ENCODE measurements around the gene FAM72B.
"Not testable (repeated sequence)": the region's sequence is repeated elsewhere in the genome, so short reads cannot be mapped to it uniquely, and the experiment has no call there.

Gene FAM72B

DNA sequence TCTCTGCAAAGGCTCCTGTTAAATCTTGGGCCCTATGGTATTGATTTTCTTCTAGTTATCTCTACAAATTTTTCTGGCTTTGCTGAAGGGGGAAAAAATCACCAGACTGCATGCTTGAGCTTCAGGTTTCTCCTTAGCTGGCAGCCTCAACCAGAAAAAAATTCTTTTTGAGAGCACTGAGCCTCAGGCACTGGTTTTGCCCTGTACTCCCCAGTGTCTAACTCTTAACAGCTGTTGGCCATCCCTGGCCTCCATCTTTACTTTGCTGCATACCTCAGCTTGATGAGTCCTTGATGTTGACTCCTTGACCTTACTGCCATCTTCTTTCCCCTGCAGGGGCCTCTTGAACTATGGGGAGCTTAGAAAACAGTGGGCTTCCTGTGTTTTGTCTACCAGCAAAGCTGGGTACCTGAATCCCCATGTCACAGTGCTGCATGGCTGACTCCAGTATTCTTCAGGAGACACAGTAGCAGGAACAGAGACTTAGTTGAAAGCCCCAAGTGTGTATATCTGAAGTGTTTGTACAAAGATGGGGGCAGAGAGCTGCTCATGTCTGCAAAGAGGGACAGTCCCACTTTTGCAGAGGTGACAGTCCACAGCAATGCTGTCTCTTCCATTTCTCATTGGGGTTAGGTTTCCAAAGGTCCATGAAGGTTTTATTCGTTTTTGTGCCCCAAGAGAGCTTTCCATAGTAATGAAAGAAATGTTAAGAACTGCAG is 31.7 kb upstream of the FAM72B start:
- H3K27ac ChIP-seq (ENCODE audit: low read depth, low read length); H3K36me3 ChIP-seq (ENCODE audit: control insufficient read depth in 5 of 5, insufficient read depth in 5 of 5, low read length in 5 of 5); H3K9ac ChIP-seq (ENCODE audit: low read length in 5 of 5); H3K4me1 ChIP-seq (ENCODE audit: control insufficient read depth in 5 of 5, insufficient read depth in 5 of 5, low read length in 5 of 5); H3K4me3 ChIP-seq (ENCODE audit: low read depth in 1 of 5, low read length in 5 of 5); H3K27me3 ChIP-seq (ENCODE audit: control insufficient read depth in 5 of 5, insufficient read depth in 4 of 5, low read length in 5 of 5); H3K9me3 ChIP-seq (ENCODE audit: control insufficient read depth in 5 of 5, low read length in 5 of 5): not testable (repeated sequence)

DNA sequence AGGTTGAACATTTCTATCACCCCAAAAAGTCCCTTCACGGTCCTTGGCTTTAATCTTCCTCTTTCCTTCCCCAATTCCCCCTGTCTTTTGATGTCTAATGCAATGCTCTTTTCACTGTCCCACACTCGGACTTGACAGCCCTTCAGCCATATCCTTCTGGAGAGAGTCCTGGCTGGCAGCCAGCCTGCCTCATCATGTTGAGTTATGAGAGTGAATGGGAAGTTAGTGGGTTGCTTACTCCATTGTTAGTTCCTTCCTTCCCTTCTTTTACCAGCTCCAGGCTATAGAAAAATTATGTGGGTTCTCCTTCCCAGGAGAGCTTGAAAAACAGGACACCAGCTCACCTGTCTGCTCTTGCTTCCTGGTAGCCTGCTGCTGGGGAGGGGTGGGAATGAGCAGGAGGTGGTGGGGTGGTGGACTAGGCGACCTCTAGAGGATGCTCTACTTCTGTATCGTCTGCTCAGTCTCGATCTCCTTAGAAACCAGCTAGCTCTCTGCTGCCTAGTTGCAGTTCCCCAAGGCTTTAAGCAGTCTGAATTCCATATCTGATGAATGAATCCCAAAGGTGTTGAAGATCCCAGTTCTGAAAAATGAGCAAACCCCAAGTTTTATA is 30.5 kb upstream of the FAM72B start:
- H3K27ac ChIP-seq (ENCODE audit: low read depth, low read length); H3K4me1 ChIP-seq (ENCODE audit: control insufficient read depth in 5 of 5, insufficient read depth in 5 of 5, low read length in 5 of 5); H3K27me3 ChIP-seq (ENCODE audit: control insufficient read depth in 5 of 5, insufficient read depth in 4 of 5, low read length in 5 of 5); H3K36me3 ChIP-seq (ENCODE audit: control insufficient read depth in 5 of 5, insufficient read depth in 5 of 5, low read length in 5 of 5); H3K9ac ChIP-seq (ENCODE audit: low read length in 5 of 5); H3K4me3 ChIP-seq (ENCODE audit: low read depth in 1 of 5, low read length in 5 of 5); H3K9me3 ChIP-seq (ENCODE audit: control insufficient read depth in 5 of 5, low read length in 5 of 5): not testable (repeated sequence)

GRCh38 chr1:121213491-121213890 is 29.4 kb upstream of the FAM72B start:
- H3K27me3 ChIP-seq (ENCODE audit: control insufficient read depth in 5 of 5, insufficient read depth in 4 of 5, low read length in 5 of 5); H3K36me3 ChIP-seq (ENCODE audit: control insufficient read depth in 5 of 5, insufficient read depth in 5 of 5, low read length in 5 of 5); H3K4me3 ChIP-seq (ENCODE audit: low read depth in 1 of 5, low read length in 5 of 5); H3K9ac ChIP-seq (ENCODE audit: low read length in 5 of 5); H3K4me1 ChIP-seq (ENCODE audit: control insufficient read depth in 5 of 5, insufficient read depth in 5 of 5, low read length in 5 of 5); H3K9me3 ChIP-seq (ENCODE audit: control insufficient read depth in 5 of 5, low read length in 5 of 5); H3K27ac ChIP-seq (ENCODE audit: low read depth, low read length): not testable (repeated sequence)

DNA sequence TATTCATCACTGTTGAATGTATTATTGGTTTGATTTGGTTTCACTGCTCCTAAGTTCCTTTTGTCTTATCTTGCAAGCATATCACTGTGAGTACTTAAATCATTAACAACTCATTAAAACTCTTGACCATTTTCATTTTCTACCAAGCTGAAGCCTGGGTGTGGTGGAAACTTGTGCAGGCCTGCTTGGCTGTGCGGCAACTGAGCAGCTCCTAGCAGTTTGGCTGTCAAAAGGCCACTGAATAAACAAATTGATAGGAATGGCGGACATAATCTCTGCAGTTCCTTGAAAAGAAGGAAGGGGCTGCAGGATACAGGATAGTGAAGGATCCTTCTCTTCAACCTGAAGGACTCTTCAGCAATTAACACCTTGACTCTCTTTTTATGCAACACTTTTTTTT is 26.6 kb upstream of the FAM72B start:
- not testable (repeated sequence) for H3K4me1 ChIP-seq (ENCODE audit: control insufficient read depth in 5 of 5, insufficient read depth in 5 of 5, low read length in 5 of 5); H3K9ac ChIP-seq (ENCODE audit: low read length in 5 of 5); H3K27me3 ChIP-seq (ENCODE audit: control insufficient read depth in 5 of 5, insufficient read depth in 4 of 5, low read length in 5 of 5); H3K4me3 ChIP-seq (ENCODE audit: low read depth in 1 of 5, low read length in 5 of 5); H3K36me3 ChIP-seq (ENCODE audit: control insufficient read depth in 5 of 5, insufficient read depth in 5 of 5, low read length in 5 of 5); H3K9me3 ChIP-seq (ENCODE audit: control insufficient read depth in 5 of 5, low read length in 5 of 5); H3K27ac ChIP-seq (ENCODE audit: low read depth, low read length)

DNA sequence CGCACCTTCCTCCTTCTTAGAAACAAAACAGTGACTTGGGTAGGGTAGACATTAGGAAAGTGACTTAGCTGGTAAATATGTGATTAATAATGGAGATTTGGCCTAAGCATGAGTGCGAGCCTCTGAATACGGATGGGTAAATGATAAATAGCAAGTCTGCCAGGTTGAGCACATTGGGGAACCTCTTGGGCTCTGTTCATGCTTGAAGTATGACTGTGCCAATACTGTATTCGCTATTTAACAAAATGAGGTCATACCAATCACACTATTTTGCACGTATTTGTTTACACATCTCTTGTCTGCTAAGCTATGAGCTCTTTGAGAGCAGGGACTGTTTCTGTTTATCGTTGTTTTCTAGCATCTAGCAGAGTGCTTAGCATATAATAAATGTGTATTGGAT is 24.2 kb upstream of the FAM72B start:
- not testable (repeated sequence) for H3K27me3 ChIP-seq (ENCODE audit: control insufficient read depth in 5 of 5, insufficient read depth in 4 of 5, low read length in 5 of 5); H3K36me3 ChIP-seq (ENCODE audit: control insufficient read depth in 5 of 5, insufficient read depth in 5 of 5, low read length in 5 of 5); H3K9me3 ChIP-seq (ENCODE audit: control insufficient read depth in 5 of 5, low read length in 5 of 5); H3K27ac ChIP-seq (ENCODE audit: low read depth, low read length); H3K4me3 ChIP-seq (ENCODE audit: low read depth in 1 of 5, low read length in 5 of 5); H3K9ac ChIP-seq (ENCODE audit: low read length in 5 of 5); H3K4me1 ChIP-seq (ENCODE audit: control insufficient read depth in 5 of 5, insufficient read depth in 5 of 5, low read length in 5 of 5)

- not testable (repeated sequence) for H3K4me3 ChIP-seq (ENCODE audit: low read depth in 1 of 5, low read length in 5 of 5); H3K27me3 ChIP-seq (ENCODE audit: control insufficient read depth in 5 of 5, insufficient read depth in 4 of 5, low read length in 5 of 5); H3K36me3 ChIP-seq (ENCODE audit: control insufficient read depth in 5 of 5, insufficient read depth in 5 of 5, low read length in 5 of 5); H3K4me1 ChIP-seq (ENCODE audit: control insufficient read depth in 5 of 5, insufficient read depth in 5 of 5, low read length in 5 of 5); H3K9me3 ChIP-seq (ENCODE audit: control insufficient read depth in 5 of 5, low read length in 5 of 5); H3K27ac ChIP-seq (ENCODE audit: low read depth, low read length); H3K9ac ChIP-seq (ENCODE audit: low read length in 5 of 5)
Observed at GRCh38 chr1:121207328-121207727, 23.2 kb upstream of the FAM72B start.

GRCh38 chr1:121205786-121206711 is 21.9 kb upstream of the FAM72B start:
- H3K9ac ChIP-seq (ENCODE audit: low read length in 5 of 5); H3K4me3 ChIP-seq (ENCODE audit: low read depth in 1 of 5, low read length in 5 of 5); H3K4me1 ChIP-seq (ENCODE audit: control insufficient read depth in 5 of 5, insufficient read depth in 5 of 5, low read length in 5 of 5); H3K27me3 ChIP-seq (ENCODE audit: control insufficient read depth in 5 of 5, insufficient read depth in 4 of 5, low read length in 5 of 5); H3K36me3 ChIP-seq (ENCODE audit: control insufficient read depth in 5 of 5, insufficient read depth in 5 of 5, low read length in 5 of 5); H3K27ac ChIP-seq (ENCODE audit: low read depth, low read length); H3K9me3 ChIP-seq (ENCODE audit: control insufficient read depth in 5 of 5, low read length in 5 of 5): not testable (repeated sequence)

DNA sequence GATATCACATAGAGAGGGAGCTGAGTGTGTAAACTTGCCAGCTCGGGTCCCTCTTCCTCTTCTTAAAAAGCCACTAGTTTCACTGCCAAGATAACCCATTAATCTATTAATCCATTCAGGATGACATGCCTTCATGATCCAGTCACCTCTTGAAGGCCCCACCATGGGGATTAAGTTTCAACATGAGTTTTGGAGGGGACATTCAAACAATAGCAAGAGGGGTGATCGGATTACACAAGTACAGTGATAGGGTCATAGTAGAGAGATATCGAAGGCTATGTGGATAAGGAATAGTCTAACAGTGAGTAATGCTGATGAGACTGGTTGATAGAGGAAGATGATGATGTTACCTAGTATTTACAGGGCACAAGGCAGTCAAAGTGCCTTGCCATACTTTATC is 18.8 kb upstream of the FAM72B start:
- H3K27me3 ChIP-seq (ENCODE audit: control insufficient read depth in 5 of 5, insufficient read depth in 4 of 5, low read length in 5 of 5); H3K4me3 ChIP-seq (ENCODE audit: low read depth in 1 of 5, low read length in 5 of 5); H3K9me3 ChIP-seq (ENCODE audit: control insufficient read depth in 5 of 5, low read length in 5 of 5); H3K36me3 ChIP-seq (ENCODE audit: control insufficient read depth in 5 of 5, insufficient read depth in 5 of 5, low read length in 5 of 5); H3K4me1 ChIP-seq (ENCODE audit: control insufficient read depth in 5 of 5, insufficient read depth in 5 of 5, low read length in 5 of 5); H3K9ac ChIP-seq (ENCODE audit: low read length in 5 of 5); H3K27ac ChIP-seq (ENCODE audit: low read depth, low read length): not testable (repeated sequence)

GRCh38 chr1:121200985-121201981 is 17.1 kb upstream of the FAM72B start:
- not testable (repeated sequence) for H3K27me3 ChIP-seq (ENCODE audit: control insufficient read depth in 5 of 5, insufficient read depth in 4 of 5, low read length in 5 of 5); H3K4me3 ChIP-seq (ENCODE audit: low read depth in 1 of 5, low read length in 5 of 5); H3K9me3 ChIP-seq (ENCODE audit: control insufficient read depth in 5 of 5, low read length in 5 of 5); H3K9ac ChIP-seq (ENCODE audit: low read length in 5 of 5); H3K27ac ChIP-seq (ENCODE audit: low read depth, low read length); H3K4me1 ChIP-seq (ENCODE audit: control insufficient read depth in 5 of 5, insufficient read depth in 5 of 5, low read length in 5 of 5); H3K36me3 ChIP-seq (ENCODE audit: control insufficient read depth in 5 of 5, insufficient read depth in 5 of 5, low read length in 5 of 5)

Data from subcutaneous abdominal adipose tissue (tissue), 5 donors.